ENCODE measurements around the gene CFDP1.

CFDP1 gene

DNA sequence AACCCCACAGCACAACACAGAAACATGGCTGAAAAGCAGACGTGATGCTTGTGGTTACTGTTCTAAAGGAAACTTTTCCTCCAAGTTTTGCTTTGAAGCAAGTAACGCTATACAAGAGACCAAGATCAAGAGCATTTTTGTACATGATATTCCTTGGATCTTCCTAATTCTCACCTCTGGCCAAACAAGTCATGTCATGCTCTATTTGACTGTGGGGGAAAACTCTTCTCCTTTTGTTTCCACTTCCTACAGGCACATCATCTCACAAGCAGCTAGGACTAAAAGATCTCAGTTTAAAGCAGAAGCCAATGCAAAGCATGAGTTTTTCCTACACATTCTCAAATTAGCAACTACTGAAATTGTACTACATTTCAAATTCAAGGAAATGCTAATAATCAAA, 50.7 kb downstream of the CFDP1 start:
- no peak for DNase-seq
- intact Hi-C loops (cut with DNase I) = loop anchor here (10.0 kb wide), 2 partner anchors 118 to 178 kb away; partner anchors contain the start of gene CTRB2

DNA sequence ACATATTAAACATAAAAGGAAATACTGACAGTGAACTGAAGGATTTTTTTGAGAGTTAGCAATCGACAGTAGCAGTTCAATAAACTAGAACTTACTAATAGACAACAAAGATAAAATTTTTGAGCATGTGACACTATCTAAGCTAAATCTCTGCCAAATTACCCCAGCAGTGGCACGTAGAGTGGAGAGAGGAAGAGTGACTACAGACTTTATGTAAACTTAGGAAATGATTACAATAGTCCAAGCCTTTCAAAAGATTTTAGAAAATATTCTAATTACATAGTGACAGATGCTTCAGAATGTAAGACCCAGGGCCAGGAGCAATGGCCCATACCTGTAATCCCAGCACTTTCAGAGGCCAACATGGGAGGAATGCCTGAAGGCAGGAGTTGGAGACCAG, 52.4 kb downstream of the CFDP1 start:
- no peak for DNase-seq
- intact Hi-C loops (cut with DNase I) = loop anchor here (10.0 kb wide), 2 partner anchors 116 to 176 kb away; partner anchors contain the start of gene CTRB2

DNA sequence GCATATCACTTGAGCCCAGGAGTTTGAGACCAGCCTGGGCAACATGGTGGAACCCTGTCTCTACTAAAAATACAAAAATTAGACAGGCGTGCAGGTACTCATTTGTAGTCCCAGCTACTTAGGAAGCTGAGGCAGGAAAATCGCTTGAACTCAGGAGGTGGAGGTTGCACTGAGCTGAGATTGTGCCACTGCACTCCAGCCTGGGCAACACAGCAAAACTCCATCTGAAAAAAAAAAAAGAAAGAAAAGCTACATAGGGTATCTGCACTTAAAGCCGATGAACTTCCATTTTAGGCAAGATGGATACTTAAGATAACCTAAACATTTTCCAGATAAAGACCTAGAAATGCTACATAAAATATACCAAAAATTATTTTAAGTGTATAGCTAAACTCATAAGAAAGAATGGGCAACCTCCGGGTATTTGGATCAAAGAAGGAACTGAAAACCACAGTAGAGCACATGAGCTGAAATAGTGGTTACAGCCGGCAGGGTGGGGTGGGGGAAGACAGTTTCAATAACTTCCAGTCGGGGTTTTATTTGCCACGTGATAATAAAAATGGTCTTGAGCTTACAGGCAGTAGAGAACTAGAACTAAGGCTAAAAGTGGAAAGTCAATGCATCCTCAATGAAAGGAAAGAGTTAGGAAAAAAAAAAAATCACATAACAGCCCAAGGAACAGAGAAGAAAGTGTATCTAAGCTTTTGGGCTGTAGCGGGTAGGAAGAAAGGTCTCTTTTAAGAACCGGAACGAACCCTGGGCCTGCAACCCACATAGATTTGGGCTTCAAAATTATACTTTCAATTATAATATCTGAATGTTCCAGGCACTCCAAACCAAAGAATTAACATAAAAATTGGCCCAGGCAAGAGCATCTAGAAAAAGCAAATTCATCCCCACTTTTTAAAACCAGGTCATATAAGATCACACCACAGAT, 53.1 kb downstream of the CFDP1 start:
- DNase-seq = peak in 1 of 42 donors; percentile 12
- intact Hi-C loops (cut with DNase I) = loop anchor here (10.0 kb wide), 2 partner anchors 115 to 175 kb away; partner anchors contain the start of gene CTRB2

DNA sequence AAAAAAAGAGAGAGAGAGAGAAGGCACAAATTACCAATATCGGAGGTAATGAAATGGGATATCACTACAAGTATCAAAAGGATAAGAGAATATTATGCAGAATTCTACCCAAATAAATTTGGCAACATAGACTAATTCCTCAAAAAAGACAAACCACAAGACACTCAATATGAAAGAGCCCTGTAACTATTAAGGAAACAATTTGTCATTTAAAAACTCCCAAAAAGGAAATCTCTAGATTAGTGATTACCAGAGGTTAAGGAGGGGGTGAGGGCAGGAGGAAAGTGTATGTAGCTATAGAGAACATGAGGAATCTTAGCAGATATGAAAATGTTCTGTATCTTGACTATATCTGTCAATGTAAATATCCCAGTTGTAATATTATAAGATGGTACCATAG, 54.0 kb downstream of the CFDP1 start:
- intact Hi-C loops (cut with DNase I) = no loop called here
- DNase-seq = no peak

DNA sequence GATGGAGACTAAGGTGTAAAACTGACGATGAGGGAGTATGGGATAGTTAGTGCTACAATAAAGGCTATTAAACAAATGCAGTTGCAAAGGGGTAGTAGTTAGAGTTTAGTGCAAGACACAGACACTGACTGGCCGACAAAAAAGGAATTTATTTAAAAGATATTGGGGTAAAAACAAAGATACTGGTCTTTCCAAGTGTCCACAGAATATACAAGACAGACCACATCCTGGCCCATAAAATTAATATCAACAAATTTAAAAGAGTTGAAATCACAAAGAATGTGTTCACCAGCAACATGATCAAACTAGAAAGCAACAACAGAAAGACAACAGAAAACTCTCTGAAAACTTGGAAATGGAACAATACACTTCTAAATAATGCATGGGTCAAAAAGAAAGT, 54.7 kb downstream of the CFDP1 start:
- intact Hi-C loops (cut with DNase I) = no loop called here
- no peak for DNase-seq

DNA sequence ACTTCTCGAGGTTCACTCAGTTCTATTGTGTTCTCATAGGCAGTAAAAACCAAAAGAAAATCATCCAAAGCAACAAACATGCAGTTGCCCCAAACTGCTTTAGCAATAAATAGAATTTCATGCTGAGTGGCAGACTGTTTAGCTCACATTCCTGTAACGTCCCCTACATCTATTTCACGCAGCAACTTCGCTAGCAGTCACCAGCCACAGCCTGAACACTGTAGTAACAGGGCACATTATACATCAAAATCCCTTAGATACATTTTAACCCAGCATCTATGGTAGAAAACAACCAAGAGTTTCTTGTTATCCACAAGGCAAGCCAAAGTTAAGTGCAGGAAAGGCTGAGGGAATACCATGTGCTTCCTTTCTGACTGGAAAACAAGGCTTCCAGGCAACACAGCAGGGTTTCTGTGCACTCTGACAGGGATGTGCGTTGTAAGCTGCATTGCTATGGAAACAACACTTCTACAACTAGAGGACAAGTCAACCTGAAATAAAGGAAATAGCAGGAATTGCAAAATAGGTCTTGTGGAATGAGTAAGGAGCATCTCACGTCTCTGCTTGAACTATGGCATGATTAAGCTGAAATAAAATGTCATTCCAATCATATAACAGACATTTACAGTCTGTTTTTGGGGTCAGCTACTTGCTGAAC, 55.4 kb downstream of the CFDP1 start:
- intact Hi-C loops (cut with DNase I) = no loop called here
- peak in 32 of 42 donors; percentile 6 to 78 (median 44) for DNase-seq

DNA sequence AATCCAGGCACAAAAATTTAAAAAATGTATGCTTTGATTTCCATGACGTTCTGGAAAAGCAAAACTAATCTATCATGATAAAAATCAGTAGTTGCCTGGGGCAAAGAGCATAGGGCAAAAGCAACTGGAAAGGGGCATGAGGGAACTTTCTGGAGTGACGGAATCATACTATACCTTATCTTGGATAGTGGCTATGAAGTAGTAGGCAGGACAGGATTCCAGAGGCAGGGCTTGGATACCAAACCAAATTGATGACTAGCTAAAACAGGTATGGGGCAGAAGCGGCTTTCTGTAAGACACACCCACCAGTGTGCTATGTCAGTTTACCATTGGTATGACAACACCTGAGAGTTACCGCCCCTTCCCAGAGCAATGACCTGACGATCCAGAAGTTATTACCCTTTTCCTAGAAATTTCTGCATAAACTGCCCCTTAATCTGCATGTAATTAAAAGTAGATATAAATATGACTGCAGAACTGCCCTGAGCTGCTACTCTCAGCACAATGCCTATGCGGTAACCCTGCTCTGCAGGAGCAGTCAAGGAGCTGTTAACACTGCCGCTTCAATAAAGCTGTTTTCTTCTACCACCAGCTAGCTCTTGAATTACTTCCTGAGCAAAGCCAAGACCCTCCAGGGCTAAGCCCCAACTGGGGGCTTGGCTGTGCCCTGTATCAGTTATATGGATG, 56.7 kb downstream of the CFDP1 start:
- intact Hi-C loops (cut with DNase I) = no loop called here
- no peak for DNase-seq

DNA sequence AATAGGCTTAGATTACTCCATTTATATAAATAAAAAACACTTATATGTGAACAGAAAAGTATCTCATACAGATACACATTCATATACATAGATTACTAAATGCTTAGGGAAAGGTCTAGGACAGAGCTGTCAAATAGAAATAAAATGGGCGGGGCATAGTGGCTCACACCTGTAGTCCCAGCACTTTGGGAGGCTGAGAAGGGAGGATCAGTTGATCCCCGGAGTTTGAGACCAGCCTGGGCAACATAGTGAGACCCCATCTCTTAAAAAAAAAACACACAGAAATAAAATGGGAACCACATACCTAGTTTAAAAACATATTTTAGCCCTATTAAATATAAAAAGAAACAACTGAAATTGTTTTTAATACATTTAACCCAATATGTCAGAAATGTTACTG, 58.9 kb downstream of the CFDP1 start:
- no peak for DNase-seq
- intact Hi-C loops (cut with DNase I) = no loop called here

DNA sequence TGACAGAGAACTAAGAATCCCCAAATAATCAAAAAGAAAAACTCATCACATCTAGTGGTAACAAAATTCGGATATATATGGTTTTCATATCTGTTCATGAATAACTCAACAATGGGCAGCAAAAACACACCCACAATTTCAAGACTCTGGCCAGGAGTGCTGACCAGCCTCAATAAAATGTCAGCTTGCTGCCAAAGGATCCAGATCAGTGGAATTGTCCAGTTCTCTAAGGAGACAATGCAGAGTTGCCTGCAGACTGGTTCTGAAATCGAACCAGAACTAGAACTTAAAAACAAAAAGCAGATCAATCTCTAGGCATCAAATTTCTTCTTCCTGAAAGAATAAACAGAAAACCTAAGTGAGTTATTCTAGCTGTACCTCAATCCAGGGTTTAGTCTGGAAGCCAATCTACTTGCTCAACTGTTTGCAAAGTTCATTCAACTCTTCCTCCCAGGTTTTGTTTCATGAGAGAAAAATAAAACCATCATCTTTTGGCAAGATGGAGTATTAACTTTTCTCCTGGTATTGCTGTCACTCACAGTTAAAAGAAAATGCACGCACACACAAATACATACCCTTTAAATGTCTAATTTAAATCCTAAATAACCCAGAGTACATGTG, 61.0 kb downstream of the CFDP1 start:
- intact Hi-C loops (cut with DNase I) = no loop called here
- no peak for DNase-seq

DNA sequence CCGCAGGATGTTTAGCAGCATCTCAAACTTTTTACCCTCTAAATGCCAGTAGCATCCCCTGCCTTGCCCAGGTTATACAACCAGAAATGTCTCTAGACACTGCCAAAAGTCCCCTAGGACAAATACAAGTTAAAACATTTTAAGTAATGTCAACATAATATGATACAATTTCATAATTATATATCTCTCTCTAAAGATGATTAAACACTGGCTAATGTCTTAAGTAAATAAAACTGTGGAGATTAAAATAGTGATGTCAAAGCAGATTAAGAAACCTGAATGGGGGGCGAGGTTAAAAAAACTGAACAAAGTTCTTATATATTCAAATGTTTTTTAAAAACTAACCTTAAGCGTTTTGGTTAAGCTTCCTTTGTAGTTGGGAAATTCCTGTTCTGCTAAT, 62.1 kb downstream of the CFDP1 start:
- DNase-seq = no peak
- intact Hi-C loops (cut with DNase I) = no loop called here

DNA sequence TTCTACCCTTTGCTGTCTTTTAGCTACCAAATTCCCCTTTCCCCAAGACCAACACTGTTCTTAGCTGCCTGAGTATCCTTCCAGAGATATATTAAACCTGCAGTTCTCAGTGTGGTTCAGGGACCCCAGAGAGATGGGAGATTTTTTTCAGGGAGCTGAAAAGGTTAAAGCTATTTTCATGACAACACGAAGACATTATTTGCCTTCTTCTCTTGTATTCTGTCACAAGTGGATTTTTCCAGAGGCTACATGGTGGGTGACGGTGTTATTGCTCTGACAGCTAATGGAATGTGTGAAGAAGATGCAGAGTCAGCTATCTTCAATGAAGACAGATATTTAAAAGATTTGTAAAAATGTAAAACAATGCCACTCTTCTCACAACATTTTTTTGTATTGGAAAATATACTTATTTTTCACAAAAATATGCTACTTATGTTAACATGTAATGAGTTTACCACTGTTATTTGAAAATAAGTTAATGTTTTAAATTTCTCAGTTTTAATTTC, 69.0 kb downstream of the CFDP1 start:
- DNase-seq = no peak
- intact Hi-C loops (cut with DNase I) = no loop called here

DNA sequence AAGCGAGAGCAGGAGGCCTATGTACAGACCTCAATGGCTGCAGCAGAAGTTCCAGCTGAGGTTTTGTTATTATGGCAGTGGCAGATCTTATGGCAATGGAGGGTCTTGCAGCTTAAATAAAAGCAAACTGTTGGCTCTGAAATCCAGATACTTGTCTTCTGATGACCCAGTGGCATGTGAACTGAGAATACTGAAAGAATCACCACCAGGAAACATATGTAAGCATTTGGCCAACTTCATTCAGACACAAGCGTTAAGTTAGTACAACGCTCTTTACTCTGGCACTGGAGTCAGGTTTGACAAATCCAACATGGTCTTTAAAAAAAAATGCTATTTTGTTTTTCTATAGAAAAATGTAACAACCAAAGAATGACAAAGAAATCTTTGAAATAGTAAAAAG, 70.5 kb downstream of the CFDP1 start:
- no peak for DNase-seq

DNA sequence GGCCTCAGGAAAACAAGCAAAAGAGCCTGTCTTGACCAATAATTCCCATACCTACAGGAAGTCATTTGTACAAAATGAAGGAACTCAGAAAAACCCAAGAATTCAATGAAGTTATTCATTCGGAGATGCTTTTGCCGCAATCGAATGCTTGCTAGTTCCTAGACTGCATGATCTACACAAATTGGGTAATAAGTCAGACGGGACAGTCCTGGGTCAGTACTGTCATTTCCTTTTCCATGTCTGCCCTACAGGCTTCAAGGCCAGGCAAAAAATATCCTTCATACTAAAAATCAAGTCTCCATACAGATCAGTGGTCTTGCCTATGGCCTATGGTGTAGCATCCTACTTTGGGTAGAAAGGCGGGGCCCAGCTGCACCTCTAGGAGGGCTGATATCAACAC, 71.4 kb downstream of the CFDP1 start:
- intact Hi-C loops (cut with DNase I) = no loop called here
- DNase-seq = no peak

More for the DNA sequence above, 70.5 kb downstream of the CFDP1 start:
- intact Hi-C loops (cut with DNase I) = no loop called here

DNA sequence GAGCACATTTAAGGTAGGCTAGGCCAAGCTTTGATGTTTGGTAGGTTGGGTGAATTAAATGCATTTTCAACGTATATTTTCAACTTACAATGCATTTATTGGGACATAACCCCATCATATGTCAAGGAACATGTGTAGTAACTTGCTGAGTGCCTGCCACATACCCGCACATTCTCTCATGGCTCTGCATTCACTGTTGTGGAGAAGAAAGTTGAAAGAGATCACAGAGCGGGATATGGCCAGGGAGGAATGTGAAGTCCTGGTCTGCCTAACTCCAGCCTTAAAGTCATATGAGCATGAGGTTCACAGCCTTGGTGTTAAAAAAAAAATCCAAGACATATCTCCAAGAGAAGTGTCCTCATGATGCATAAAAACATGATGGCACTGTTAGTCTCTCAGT, 79.1 kb downstream of the CFDP1 start:
- intact Hi-C loops (cut with DNase I) = no loop called here
- no peak for DNase-seq

DNA sequence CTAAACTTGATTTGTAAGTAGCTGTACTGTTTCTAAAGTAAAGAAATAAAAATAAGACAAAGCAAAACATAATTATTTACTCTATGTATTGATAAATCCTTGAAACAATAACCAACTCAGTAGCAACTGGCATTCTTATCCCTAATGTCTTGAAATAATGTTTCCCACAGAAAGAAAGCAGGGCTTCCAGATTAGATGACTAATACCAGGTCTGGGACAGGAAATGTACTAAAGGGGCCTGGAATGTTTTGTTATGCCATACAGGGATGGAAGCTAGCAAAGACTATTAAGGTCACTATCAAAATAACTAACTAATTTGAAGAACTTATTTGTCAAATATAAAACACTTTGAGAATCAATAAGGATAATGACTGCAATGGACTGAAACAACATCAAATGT, 82.1 kb downstream of the CFDP1 start:
- intact Hi-C loops (cut with DNase I) = no loop called here

DNA sequence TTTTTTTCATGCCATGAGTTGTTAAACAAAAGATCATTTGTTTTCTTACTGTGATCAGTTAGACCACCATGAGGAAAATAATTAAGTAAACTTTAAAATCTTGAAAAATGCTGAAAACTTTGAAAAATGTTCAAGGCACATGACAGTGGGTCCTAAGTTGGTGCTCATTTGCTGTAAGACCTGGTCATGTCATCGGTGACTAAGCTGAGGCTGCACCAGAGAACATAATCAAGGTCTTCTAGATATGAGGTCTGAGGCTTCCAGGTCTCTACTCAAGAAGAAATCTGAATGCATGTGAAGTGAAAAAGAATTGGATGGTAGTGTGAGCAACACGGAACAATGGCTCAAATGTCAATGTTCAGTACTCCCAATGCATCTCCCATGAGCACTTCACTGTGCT, 87.6 kb downstream of the CFDP1 start:
- DNase-seq = no peak
- intact Hi-C loops (cut with DNase I) = no loop called here

More for the DNA sequence above, 82.1 kb downstream of the CFDP1 start:
- no peak for DNase-seq

DNA sequence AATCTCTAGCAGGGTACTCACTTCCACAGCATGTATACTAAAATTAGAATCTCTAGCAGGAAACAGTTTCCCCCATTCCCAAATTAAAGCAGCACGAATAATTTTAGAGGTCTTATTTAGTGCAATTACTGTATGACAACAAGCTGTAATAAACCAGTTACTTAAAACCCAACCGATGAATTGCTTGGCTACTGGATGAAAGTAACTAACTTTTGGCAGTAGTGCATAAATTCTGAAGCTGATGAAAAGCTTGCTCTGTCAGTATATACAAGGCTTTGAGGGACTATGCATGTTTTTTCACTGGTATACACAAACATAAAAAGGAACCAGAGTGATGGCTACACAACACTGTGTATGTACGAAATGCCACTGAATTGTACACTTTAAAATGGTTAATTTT, 89.4 kb downstream of the CFDP1 start:
- intact Hi-C loops (cut with DNase I) = no loop called here
- no peak for DNase-seq

DNA sequence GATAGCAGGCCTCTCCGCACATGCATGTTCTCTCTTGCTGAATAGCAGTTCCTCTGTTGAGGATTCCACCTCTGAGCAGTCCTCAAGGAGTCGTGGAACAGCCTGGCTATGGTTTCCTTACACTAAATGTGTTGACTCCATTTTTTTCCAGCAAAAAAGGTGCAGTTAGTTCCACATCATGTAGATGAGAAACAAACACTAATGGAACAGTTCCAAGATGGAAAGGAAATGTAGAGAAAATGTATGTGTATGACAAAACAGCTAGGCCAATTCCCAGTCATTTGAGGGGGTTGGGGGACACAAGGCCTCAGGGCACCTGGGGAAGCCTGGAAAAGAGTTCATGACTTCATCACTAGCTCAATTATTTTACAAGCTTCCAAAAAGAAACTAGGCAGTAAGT, 90.0 kb downstream of the CFDP1 start:
- intact Hi-C loops (cut with DNase I) = no loop called here
- no peak for DNase-seq

DNA sequence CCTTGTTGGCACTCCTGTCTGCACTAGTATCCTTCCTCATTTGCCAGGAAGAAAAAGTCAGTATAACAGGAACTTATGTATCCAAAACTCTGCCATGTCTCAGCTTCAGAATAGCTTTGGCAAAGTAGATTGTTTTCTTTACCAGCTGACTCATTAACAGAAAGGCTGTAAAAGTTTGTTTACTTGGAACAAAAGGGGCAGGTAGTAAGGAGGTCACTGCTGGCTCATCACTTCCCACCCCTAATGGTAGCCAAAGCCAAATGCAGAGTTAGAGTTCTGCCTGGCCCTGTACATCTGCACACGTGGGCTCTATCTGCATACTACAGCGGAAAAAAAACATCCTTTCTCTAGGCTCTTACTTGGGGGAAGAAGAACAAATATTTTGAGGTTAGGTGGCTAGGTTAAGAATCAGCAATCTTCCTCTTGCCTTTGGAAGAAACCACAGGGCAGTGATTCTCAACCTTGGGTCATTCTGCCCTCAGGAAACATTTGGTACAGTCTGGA, 90.9 kb downstream of the CFDP1 start:
- intact Hi-C loops (cut with DNase I) = no loop called here
- no peak for DNase-seq

Data from head of caudate nucleus (tissue), 42 donors.